GM23338 (cell line): Measurements from ENCODE around the gene MT1A. TPM values are rescaled to one million over a fixed set of nuclear protein-coding genes. Genes with fewer than 3 reads are reported as not detected.
A peak's percentile ranks its signal among the peaks of the same experiment; 100 is the strongest.

Source experiments
- ATAC-seq: fragments of 200-7000 bp; cut with Tn5 transposase; 3 replicates; pipeline ENCODE4 v1.9.1; 2020
- DNase-seq: peaks from one replicate; pipeline ENCODE4 v3.0.0-alpha.2; 2015; ENCODE audit warnings: low spot score
- H2AFZ ChIP-seq: fragments of 200-600 bp; sonication (generic); 2 replicates; pipeline ENCODE4 v1.8.0; 2016; ENCODE audit warnings: antibody characterized with exemption, mild to moderate bottlenecking, moderate library complexity
- H3F3A ChIP-seq: fragments of 200-600 bp; sonication (generic); replicated peaks from 2 replicates; pipeline ENCODE4 v1.8.0; 2017; ENCODE audit warnings: antibody characterized with exemption, mixed run types, low read depth
- H3K27ac ChIP-seq: fragments of 200-600 bp; sonication (generic); 2 replicates; pipeline ENCODE4 v1.6.1; 2016; ENCODE audit warnings: low read depth
- H3K27me3 ChIP-seq: fragments of 200-600 bp; sonication (generic); 2 replicates; pipeline ENCODE4 v1.8.0; 2016; ENCODE audit warnings: mild to moderate bottlenecking, mixed run types, moderate library complexity; ENCODE audit not compliant: insufficient read depth
- H3K36me3 ChIP-seq: fragments of 200-600 bp; sonication (generic); 2 replicates; pipeline ENCODE4 v1.8.0; 2016; ENCODE audit warnings: mild to moderate bottlenecking; ENCODE audit not compliant: insufficient read depth
- H3K4me1 ChIP-seq: fragments of 200-600 bp; sonication (generic); 2 replicates; pipeline ENCODE4 v1.8.0; 2016; ENCODE audit warnings: mild to moderate bottlenecking, moderate library complexity; ENCODE audit not compliant: insufficient read depth
- H3K4me2 ChIP-seq: fragments of 200-600 bp; sonication (generic); 2 replicates; pipeline ENCODE4 v1.7.1; 2017; ENCODE audit warnings: mixed run types
- H3K4me3 ChIP-seq: fragments of 200-600 bp; sonication (generic); 2 replicates; pipeline ENCODE4 v1.6.1; 2016; ENCODE audit warnings: mixed run types
- H3K79me2 ChIP-seq: fragments of 200-600 bp; sonication (generic); replicated peaks from 2 replicates; pipeline ENCODE4 v1.8.0; 2017; ENCODE audit warnings: mild to moderate bottlenecking; ENCODE audit not compliant: insufficient read depth
- H3K9me2 ChIP-seq: fragments of 200-600 bp; sonication (generic); 2 replicates; pipeline ENCODE4 v1.8.0; 2017; ENCODE audit not compliant: insufficient read depth
- H4K20me1 ChIP-seq: fragments of 200-600 bp; sonication (generic); replicated peaks from 2 replicates; pipeline ENCODE4 v1.8.0; 2017; ENCODE audit warnings: mild to moderate bottlenecking; ENCODE audit not compliant: insufficient read depth
- H3K27ac Mint-ChIP-seq: 2 replicates; pipeline ENCODE4 v1.8.0; 2020; ENCODE audit warnings: inconsistent platforms, mild to moderate bottlenecking, moderate library complexity, mixed read lengths
- H3K27me3 Mint-ChIP-seq: 3 replicates; pipeline ENCODE4 v1.8.0; 2022; ENCODE audit warnings: low read depth, mild to moderate bottlenecking, moderate library complexity, mixed read lengths, inconsistent platforms; ENCODE audit not compliant: insufficient read depth, poor library complexity
- H3K36me3 Mint-ChIP-seq: 3 replicates; pipeline ENCODE4 v1.8.0; 2021; ENCODE audit warnings: low read depth, mild to moderate bottlenecking, inconsistent platforms, moderate library complexity, mixed read lengths
- H3K4me1 Mint-ChIP-seq: 3 replicates; pipeline ENCODE4 v1.8.0; 2020; ENCODE audit warnings: mild to moderate bottlenecking, inconsistent platforms, mixed read lengths
- H3K4me3 Mint-ChIP-seq: 3 replicates; pipeline ENCODE4 v1.8.0; 2021; ENCODE audit warnings: moderate library complexity, mild to moderate bottlenecking, inconsistent platforms, mixed read lengths
- H3K9me3 Mint-ChIP-seq: 3 replicates; pipeline ENCODE4 v1.8.0; 2020; ENCODE audit warnings: moderate library complexity, mild to moderate bottlenecking, inconsistent platforms, mixed read lengths
- CREB1 ChIP-seq: fragments of 250-450 bp; sonication (Bioruptor Pico); IDR thresholded peaks from 2 replicates; pipeline ENCODE4 v1.5.0; 2020; ENCODE audit warnings: low read depth, mild to moderate bottlenecking, moderate library complexity
- CTCF ChIP-seq, 2 experiments: fragments of 200-600 bp in 1 of 2; sonication (generic) in 1 of 2; conservative IDR thresholded peaks; 2 replicates each; pipeline versions ENCODE4 v1.5.1 to v1.6.1; 2016 to 2017; ENCODE audit warnings: antibody characterized with exemption in 2 of 2, low read depth in 2 of 2, mild to moderate bottlenecking in 2 of 2, moderate library complexity in 1 of 2
- EZH2 ChIP-seq: fragments of 200-600 bp; sonication (generic); IDR thresholded peaks from one replicate; pipeline ENCODE4 v1.8.0; 2017; ENCODE audit warnings: antibody characterized with exemption, mild to moderate bottlenecking, low read depth; ENCODE audit not compliant: unreplicated experiment
- EZH2phosphoT487 ChIP-seq: fragments of 200-600 bp; sonication (generic); IDR thresholded peaks from one replicate; pipeline ENCODE4 v1.8.1; 2018; ENCODE audit warnings: antibody characterized with exemption; ENCODE audit not compliant: unreplicated experiment
- JUNB ChIP-seq: IDR thresholded peaks from one replicate; pipeline ENCODE4 v1.6.1; 2016; ENCODE audit warnings: antibody characterized with exemption; ENCODE audit not compliant: unreplicated experiment
- POLR2AphosphoS5 ChIP-seq: IDR thresholded peaks from 2 replicates; pipeline ENCODE4 v1.6.1; 2016; ENCODE audit warnings: antibody characterized with exemption, low read depth
- REST ChIP-seq: IDR thresholded peaks from one replicate; pipeline ENCODE4 v1.6.1; 2018; ENCODE audit warnings: antibody characterized with exemption; ENCODE audit not compliant: unreplicated experiment
- ZNF114 ChIP-seq: fragments of 250-450 bp; sonication (Bioruptor Pico); IDR thresholded peaks from 2 replicates; pipeline ENCODE4 v1.5.0; 2020; ENCODE audit warnings: mild to moderate bottlenecking, moderate library complexity
- ZNF331 ChIP-seq: fragments of 250-450 bp; sonication (Bioruptor Pico); IDR thresholded peaks from 2 replicates; pipeline ENCODE4 v1.5.0; 2020; ENCODE audit warnings: low read depth, mild to moderate bottlenecking, moderate library complexity
- polyA plus RNA-seq: library from polyadenylated mRNA; unstranded; fragments of >200 nt; fragmentation: Nextera tagmentation; extraction: Ambion mirVana; gene quantifications from 2 replicates; pipeline ENCODE4 v1.2.1, GENCODE V29; 2016
- total RNA-seq: library from RNA; depleted of rRNA; stranded (reverse); fragments of >200 nt; shearing (Covaris generic); gene quantifications from 2 replicates; pipeline ENCODE4 v1.2.3, GENCODE V29; 2014

The MT1A gene
- total and polyA plus RNA-seq, 2 experiments from 2014 or later, result 2.5 TPM; not detected in 1

- Histone ChIP-seq H3K27me3 (peaks cover 100% of the 10 kb centered on the region), H3K27ac (no peak overlapping the region), H2AFZ (peak overlapping the region; percentile 84), H3K4me1 (peaks cover 13% of the 10 kb centered on the region; the same call in 1 of the 2 replicates), H4K20me1 (no peaks in the 10 kb centered on the region), H3K9me2 (no peaks in the 10 kb centered on the region), H3K79me2 (no peaks in the 10 kb centered on the region), H3K4me2 (peak overlapping the region; percentile 84), H3K36me3 (no peaks in the 10 kb centered on the region), H3K4me3 (peak overlapping the region; percentile 61), H3F3A (peaks cover 9% of the 10 kb centered on the region; the same call in 1 of the 2 replicates)
- Mint-ChIP-seq H3K4me1 (peaks cover 34% of the 10 kb centered on the region), H3K9me3 (no peaks in the 10 kb centered on the region), H3K27ac (no peak overlapping the region), H3K36me3 (no peaks in the 10 kb centered on the region), H3K27me3 (peaks cover 98% of the 10 kb centered on the region), H3K4me3 (peak overlapping the region; percentile 64)
- no peak for ATAC-seq
- no peak for DNase-seq
- TF ChIP-seq POLR2AphosphoS5 (no peak), REST (peak; percentile 57)
Measured at GRCh38 chr16:56643833-56644232, 5.4 kb downstream of the MT1A start.

GRCh38 chr16:56645311-56645710, 6.8 kb downstream of the MT1A start:
- H3F3A ChIP-seq, result 0 out of 2 replicates have a peak, but pooled peaks cover 6% of the 10 kb centered on the region
- peaks cover 12% of the 10 kb centered on the region; the same call in 1 of the 2 replicates for H3K4me1 ChIP-seq
- Mint-ChIP-seq H3K9me3 (no peaks in the 10 kb centered on the region), H3K36me3 (no peaks in the 10 kb centered on the region), H3K4me3 (no peak overlapping the region), H3K27ac (no peak overlapping the region), H3K27me3 (peaks cover 91% of the 10 kb centered on the region), H3K4me1 (peaks cover 30% of the 10 kb centered on the region)
- no peaks in the 10 kb centered on the region for H3K36me3 ChIP-seq
- no peaks in the 10 kb centered on the region for H3K9me2 ChIP-seq
- H3K4me3 ChIP-seq, result no peak overlapping the region
- TF ChIP-seq EZH2phosphoT487 (no peak), ZNF331 (CRISPR knock-in tag) (no peak), CREB1 (CRISPR knock-in tag) (no peak)
- ATAC-seq (no peak), DNase-seq (no peak)
- H3K4me2 ChIP-seq, result no peak overlapping the region
- no peak overlapping the region for H3K27ac ChIP-seq
- no peaks in the 10 kb centered on the region for H3K79me2 ChIP-seq
- peaks cover 98% of the 10 kb centered on the region for H3K27me3 ChIP-seq
- H2AFZ ChIP-seq, result no peak overlapping the region
- no peaks in the 10 kb centered on the region for H4K20me1 ChIP-seq

- no peak overlapping the region for H3K4me3 Mint-ChIP-seq
- Histone ChIP-seq H3K27ac (no peak overlapping the region), H4K20me1 (no peaks in the 10 kb centered on the region), H2AFZ (no peak overlapping the region), H3K4me1 (peaks cover 12% of the 10 kb centered on the region; the same call in 1 of the 2 replicates), H3K79me2 (no peaks in the 10 kb centered on the region), H3K9me2 (no peaks in the 10 kb centered on the region), H3K4me2 (no peak overlapping the region), H3K27me3 (peaks cover 98% of the 10 kb centered on the region), H3K36me3 (no peaks in the 10 kb centered on the region), H3K4me3 (no peak overlapping the region), H3F3A (0 out of 2 replicates have a peak, but pooled peaks cover 6% of the 10 kb centered on the region)
- no peak overlapping the region for H3K27ac Mint-ChIP-seq
- DNase-seq, result no peak
- H3K27me3 Mint-ChIP-seq, result peaks cover 85% of the 10 kb centered on the region
- TF ChIP-seq CTCF (conservative IDR thresholded peaks at IDR 0.05; ENCODE audit: low read depth in 2 of 2) (no peak), EZH2 (no peak), ZNF114 (CRISPR knock-in tag) (no peak), ZNF331 (CRISPR knock-in tag) (no peak), JUNB (no peak)
- ATAC-seq, result no peak
- H3K9me3 Mint-ChIP-seq, result no peaks in the 10 kb centered on the region
- H3K36me3 Mint-ChIP-seq, result no peaks in the 10 kb centered on the region
- H3K4me1 Mint-ChIP-seq, result peaks cover 30% of the 10 kb centered on the region
Measured at GRCh38 chr16:56645838-56646237, 7.4 kb downstream of the MT1A start.
